AG04450 (cell line): ENCODE results near the gene ACTRT2. TPM values are rescaled to one million over a fixed set of nuclear protein-coding genes. Genes with fewer than 3 reads are reported as not detected.

Experiments used
- CTCF ChIA-PET: fragments of 300-600, 350-600 bp; formaldehyde crosslinking; extraction: SDS; loops from one replicate; lab custom pipeline; 2022; ENCODE audit warnings: antibody characterized with exemption, inconsistent platforms; lab: Charles Lee
- POLR2A ChIA-PET: fragments of 350-600 bp; formaldehyde crosslinking; extraction: SDS; loops from one replicate; lab custom pipeline; 2021; ENCODE audit warnings: antibody characterized with exemption, inconsistent platforms; lab: Yijun Ruan, JAX
- DNase-seq: peaks from one replicate; pipeline ENCODE4 v3.0.0-alpha.2; 2011; ENCODE audit warnings: low read depth, low spot score
- H3K27ac ChIP-seq: one replicate; pipeline ENCODE4 v1.5.1; 2012; ENCODE audit warnings: low read depth, low read length, control low read depth
- H3K27me3 ChIP-seq: one replicate; pipeline ENCODE4 v1.6.0; 2012; ENCODE audit warnings: low read length; ENCODE audit not compliant: control insufficient read depth, insufficient read depth
- H3K4me3 ChIP-seq: 2 replicates; pipeline ENCODE4 v1.5.1; 2011; ENCODE audit warnings: mild to moderate bottlenecking, low read depth, low read length, control low read depth
- H3K9me3 ChIP-seq: 2 replicates; pipeline ENCODE4 v1.5.1; 2012; ENCODE audit warnings: low read length; ENCODE audit not compliant: control insufficient read depth, insufficient read depth
- polyA plus RNA-seq: library from polyadenylated mRNA; depleted of rRNA; stranded (reverse); fragments of >200 nt; gene quantifications from 2 replicates; pipeline ENCODE4 v1.2.3, GENCODE V29; 2011
- TF ChIP-seq, protein P1 (sequence below): IDR thresholded peaks from 2 replicates; pipeline ENCODE4 v1.5.1; 2011; ENCODE audit warnings: low read depth, low read length, control low read depth, inconsistent platforms

The ACTRT2 gene
- polyA plus RNA-seq, 1 experiment: not detected

DNA sequence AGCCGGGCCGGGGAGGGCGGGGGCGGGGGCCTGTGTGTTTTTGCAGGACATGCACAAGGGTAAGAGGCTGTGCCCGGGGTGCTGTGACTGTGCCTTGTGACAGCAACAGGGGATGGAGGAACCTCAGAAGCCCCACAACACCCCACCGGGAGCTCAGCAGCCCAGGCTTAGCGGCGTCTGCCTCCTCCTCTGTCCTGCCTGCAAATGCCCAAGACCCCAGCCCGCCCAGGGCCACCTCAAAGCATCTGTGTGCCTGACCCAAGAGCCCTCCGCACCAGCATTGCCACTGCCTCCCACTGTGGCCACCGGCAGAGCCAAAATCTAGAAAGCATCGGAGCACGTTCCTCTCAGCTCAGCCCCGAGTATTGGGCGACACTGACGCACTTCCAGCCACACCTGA, 2.7 kb upstream of the ACTRT2 start:
- no peak overlapping the region for H3K27ac ChIP-seq
- ChIA-PET CTCF (no interaction called here), POLR2A (no interaction called here)
- DNase-seq: no peak
- H3K27me3 ChIP-seq: no peaks in the 10 kb centered on the region
- H3K9me3 ChIP-seq: peaks cover 90% of the 10 kb centered on the region
- no peak overlapping the region for H3K4me3 ChIP-seq
- TF ChIP-seq, protein P1, sequence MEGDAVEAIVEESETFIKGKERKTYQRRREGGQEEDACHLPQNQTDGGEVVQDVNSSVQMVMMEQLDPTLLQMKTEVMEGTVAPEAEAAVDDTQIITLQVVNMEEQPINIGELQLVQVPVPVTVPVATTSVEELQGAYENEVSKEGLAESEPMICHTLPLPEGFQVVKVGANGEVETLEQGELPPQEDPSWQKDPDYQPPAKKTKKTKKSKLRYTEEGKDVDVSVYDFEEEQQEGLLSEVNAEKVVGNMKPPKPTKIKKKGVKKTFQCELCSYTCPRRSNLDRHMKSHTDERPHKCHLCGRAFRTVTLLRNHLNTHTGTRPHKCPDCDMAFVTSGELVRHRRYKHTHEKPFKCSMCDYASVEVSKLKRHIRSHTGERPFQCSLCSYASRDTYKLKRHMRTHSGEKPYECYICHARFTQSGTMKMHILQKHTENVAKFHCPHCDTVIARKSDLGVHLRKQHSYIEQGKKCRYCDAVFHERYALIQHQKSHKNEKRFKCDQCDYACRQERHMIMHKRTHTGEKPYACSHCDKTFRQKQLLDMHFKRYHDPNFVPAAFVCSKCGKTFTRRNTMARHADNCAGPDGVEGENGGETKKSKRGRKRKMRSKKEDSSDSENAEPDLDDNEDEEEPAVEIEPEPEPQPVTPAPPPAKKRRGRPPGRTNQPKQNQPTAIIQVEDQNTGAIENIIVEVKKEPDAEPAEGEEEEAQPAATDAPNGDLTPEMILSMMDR: no peak

DNA sequence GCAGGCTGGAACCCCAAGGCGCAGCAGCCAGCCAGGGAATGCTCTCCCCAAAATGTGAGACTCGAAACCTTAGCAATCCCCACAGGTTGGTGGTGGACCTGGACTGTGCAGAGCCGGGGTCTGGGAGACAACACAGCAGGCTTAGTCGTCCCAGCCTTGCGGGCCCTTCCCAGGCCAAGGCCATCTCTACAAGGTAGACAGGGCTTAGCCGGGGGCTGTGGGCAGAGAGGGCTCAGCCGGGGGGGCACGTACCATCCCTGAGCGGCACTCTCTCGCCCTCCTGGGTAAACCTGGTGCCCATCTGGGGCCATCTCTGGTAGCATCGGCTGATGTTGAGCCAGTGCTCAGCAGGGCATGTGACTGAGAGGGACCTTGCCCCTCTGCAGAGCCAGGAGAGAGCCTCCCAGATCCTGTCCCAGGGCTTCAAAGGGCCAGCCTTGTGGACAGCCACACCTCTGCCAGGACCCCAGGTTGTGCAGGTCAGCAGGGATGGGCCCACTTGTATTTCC, 2.2 kb upstream of the ACTRT2 start:
- ChIA-PET POLR2A (no interaction called here), CTCF (no interaction called here)
- DNase-seq: no peak
- Histone ChIP-seq H3K27me3 (no peaks in the 10 kb centered on the region), H3K9me3 (peaks cover 85% of the 10 kb centered on the region), H3K4me3 (no peak overlapping the region), H3K27ac (no peak overlapping the region)
- TF ChIP-seq, protein P1: no peak

DNA sequence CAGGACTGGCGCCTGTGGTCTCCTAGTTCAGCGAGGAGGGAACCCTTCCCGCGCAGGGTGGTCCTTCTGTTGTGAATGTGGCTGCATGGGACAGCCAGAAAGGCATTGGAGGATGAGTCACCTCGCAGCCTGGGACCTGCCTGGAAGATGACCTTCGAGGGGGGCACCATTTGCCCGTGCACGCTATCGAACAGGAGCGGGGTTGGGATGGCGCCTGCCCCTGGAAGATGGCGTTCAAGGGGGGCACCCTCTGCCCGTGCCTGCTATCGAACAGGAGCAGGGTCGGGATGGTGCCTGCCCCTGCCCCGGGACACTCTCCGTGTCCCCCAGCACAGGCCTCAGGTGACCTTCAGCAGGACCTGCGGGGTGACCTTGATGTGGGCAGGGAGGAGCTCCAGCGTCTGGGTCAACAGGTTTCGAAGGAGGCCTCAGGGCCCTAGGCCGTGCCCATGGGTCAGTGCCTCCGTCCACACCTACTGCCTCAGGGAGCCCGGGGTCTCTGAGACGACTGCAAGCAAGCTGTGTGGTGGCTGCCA, 1.7 kb upstream of the ACTRT2 start:
- Histone ChIP-seq H3K9me3 (peaks cover 80% of the 10 kb centered on the region), H3K27ac (no peak overlapping the region), H3K4me3 (no peak overlapping the region), H3K27me3 (no peaks in the 10 kb centered on the region)
- no peak for DNase-seq
- TF ChIP-seq, protein P1: no peak
- CTCF ChIA-PET: no interaction called here
- POLR2A ChIA-PET: no interaction called here

DNA sequence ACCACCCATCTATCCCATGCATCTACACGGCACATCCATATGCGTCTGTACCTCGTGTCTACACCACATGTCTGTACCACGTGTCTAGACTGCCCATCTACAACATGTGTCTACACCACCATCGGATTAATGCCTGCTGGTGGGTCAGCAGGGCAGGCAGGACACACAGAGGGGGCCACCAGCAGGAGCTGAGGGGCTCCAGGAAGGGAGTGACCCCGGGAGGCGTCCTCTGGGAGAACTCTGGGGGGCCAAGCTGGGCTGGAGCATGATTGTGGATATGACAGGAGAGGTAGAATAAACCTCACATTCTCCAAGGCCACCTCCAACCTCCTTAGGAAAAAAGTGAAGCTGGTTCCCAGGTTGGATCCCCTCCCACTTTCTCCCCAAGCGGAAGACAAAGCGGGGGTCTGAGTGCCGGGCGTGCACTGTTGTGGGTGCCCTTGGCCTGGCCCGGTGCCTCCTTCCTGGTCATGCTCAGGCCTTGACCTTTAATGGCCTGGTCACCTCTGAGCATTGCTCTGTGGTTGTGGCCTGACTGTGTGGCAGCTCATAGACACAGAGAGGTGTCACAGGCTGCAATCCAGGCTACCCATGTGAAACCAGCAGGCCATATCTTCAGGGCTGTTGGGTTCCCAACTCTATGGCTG, 881 bp upstream of the ACTRT2 start:
- no peak overlapping the region for H3K4me3 ChIP-seq
- no peak overlapping the region for H3K27ac ChIP-seq
- no peak for DNase-seq
- ChIA-PET POLR2A (no interaction called here), CTCF (no interaction called here)
- H3K27me3 ChIP-seq: no peaks in the 10 kb centered on the region
- H3K9me3 ChIP-seq: peaks cover 72% of the 10 kb centered on the region
- TF ChIP-seq, protein P1: no peak

DNA sequence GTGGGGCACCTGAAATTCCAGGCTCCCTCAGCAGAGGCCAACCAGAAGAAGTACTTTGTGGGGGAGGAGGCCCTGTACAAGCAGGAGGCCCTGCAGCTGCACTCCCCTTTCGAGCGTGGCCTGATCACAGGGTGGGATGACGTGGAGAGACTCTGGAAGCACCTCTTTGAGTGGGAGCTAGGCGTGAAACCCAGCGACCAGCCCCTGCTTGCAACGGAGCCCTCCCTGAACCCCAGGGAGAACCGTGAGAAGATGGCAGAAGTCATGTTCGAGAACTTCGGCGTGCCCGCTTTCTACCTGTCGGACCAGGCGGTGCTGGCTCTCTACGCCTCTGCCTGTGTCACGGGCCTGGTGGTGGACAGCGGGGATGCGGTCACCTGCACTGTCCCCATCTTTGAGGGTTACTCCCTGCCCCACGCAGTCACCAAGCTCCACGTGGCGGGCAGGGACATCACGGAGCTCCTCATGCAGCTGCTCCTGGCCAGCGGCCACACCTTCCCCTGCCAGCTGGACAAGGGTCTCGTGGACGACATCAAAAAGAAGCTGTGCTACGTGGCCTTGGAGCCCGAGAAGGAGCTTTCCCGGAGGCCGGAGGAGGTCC, 634 bp downstream of the ACTRT2 start:
- ChIA-PET CTCF (no interaction called here), POLR2A (no interaction called here)
- Histone ChIP-seq H3K27me3 (no peaks in the 10 kb centered on the region), H3K27ac (no peak overlapping the region), H3K9me3 (peaks cover 67% of the 10 kb centered on the region), H3K4me3 (no peak overlapping the region)
- DNase-seq: no peak
- TF ChIP-seq, protein P1: no peak
